Fibroblast of villous mesenchyme (primary cell): Measurements from ENCODE around the gene NAA38. TPM values are rescaled to one million over a fixed set of nuclear protein-coding genes. Genes with fewer than 3 reads are reported as not detected.
A peak's percentile ranks its signal among the peaks of the same experiment; 100 is the strongest.

ENCODE experiments used
- DNase-seq: peaks from one replicate; pipeline ENCODE4 v3.0.0-alpha.2; 2010; ENCODE audit warnings: low read depth
- H3K4me3 ChIP-seq: 2 replicates; pipeline ENCODE4 v1.5.1; 2011; ENCODE audit warnings: low read depth, mild to moderate bottlenecking, low read length
- CTCF ChIP-seq: IDR thresholded peaks from 2 replicates; pipeline ENCODE4 v1.5.1; 2012; ENCODE audit warnings: low read depth, mild to moderate bottlenecking, low read length; ENCODE audit not compliant: insufficient read depth
- total RNA-seq: library from RNA; depleted of rRNA; stranded (reverse); fragments of >200 nt; gene quantifications from 2 replicates; pipeline ENCODE4 v1.2.3, GENCODE V29; 2012

The NAA38 gene
- total RNA-seq, 1 donor = 55.3 TPM

GRCh38 chr17:7856011-7856810 lies 1.1 kb downstream of the NAA38 start:
- DNase-seq = peak; percentile 54
- no peak for TF ChIP-seq CTCF
- peak overlapping the region; percentile 82 for H3K4me3 ChIP-seq

- DNase-seq = no peak
- no peak for TF ChIP-seq CTCF
- peak overlapping the region; percentile 82 for H3K4me3 ChIP-seq
Observed at GRCh38 chr17:7855660-7856010, 1.7 kb downstream of the NAA38 start.

GRCh38 chr17:7854851-7855659 lies 2.3 kb downstream of the NAA38 start, which contains the start of gene TMEM88:
TMEM88 (plus strand) TSS chr17:7855066; CDS start chr17:7855075, 9 bp downstream.
- TF ChIP-seq CTCF = no peak
- H3K4me3 ChIP-seq = peak within 1 kb of the TSS; percentile 82
- no peak for DNase-seq

- DNase-seq = no peak
- peak overlapping the region; percentile 82 for H3K4me3 ChIP-seq
- TF ChIP-seq CTCF = no peak
Observed at GRCh38 chr17:7854078-7854777, 3.1 kb downstream of the NAA38 start.

GRCh38 chr17:7853691-7854038 lies 3.7 kb downstream of the NAA38 start:
- DNase-seq = no peak
- no peak overlapping the region for H3K4me3 ChIP-seq
- no peak for TF ChIP-seq CTCF

GRCh38 chr17:7852919-7853690 lies 4.3 kb downstream of the NAA38 start:
- no peak overlapping the region for H3K4me3 ChIP-seq
- no peak for TF ChIP-seq CTCF
- DNase-seq = no peak
